ENCODE measurements around the gene RARB. TPM values are rescaled to one million over a fixed set of nuclear protein-coding genes. Genes with fewer than 3 reads are reported as not detected.

RARB gene
- total RNA-seq, 3 donors from 2014 or later, result 1.2 to 8.7 (median 1.9) TPM

DNA sequence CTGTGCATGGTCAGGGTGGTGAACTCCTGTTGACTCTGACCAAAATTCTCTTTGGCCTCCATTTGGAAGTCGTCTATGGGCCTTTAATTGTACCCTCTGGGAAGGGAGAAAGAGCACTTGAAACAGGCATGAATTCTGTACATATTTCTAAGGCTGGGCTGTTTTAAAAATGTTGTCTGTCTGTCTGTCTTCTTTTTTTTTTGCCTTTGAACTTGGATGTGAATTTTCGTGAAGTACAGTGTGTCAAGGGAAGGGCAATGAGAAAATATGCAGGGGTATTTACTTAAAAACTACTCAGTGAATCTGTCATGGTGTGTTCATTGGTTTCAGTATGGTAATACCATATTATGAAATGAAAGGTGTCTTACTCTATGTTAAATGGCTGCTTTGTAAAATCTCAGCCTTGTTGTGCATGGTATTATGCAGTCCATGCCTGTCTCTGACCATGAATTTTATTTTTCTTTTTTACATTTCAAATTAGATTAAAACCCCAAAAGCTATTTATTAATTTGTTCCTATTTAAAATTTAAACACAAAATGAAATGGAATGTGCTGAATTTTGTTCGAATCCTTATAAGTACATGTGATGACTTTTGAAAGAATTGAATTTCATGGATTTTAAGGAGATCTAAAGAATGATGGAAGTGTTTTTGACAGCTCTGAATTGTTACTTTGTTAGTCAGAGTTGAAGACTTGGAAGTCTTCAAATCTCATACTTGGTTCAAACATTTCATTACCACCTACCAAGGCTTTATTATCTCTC, 51.1 kb downstream of the RARB start:
- H3K4me3 ChIP-seq, result no peak overlapping the region
- DNase-seq, result no peak
- H3K9me3 ChIP-seq, result no peaks in the 10 kb centered on the region
- ATAC-seq, result no peak
- intact Hi-C loops (cut with DNase I, micrococcal nuclease), result no loop called here
- H3K4me1 ChIP-seq (ENCODE audit: low read depth), result no peaks in the 10 kb centered on the region
- H3K36me3 ChIP-seq (ENCODE audit: low read depth), result no peaks in the 10 kb centered on the region
- TF ChIP-seq, protein P1, sequence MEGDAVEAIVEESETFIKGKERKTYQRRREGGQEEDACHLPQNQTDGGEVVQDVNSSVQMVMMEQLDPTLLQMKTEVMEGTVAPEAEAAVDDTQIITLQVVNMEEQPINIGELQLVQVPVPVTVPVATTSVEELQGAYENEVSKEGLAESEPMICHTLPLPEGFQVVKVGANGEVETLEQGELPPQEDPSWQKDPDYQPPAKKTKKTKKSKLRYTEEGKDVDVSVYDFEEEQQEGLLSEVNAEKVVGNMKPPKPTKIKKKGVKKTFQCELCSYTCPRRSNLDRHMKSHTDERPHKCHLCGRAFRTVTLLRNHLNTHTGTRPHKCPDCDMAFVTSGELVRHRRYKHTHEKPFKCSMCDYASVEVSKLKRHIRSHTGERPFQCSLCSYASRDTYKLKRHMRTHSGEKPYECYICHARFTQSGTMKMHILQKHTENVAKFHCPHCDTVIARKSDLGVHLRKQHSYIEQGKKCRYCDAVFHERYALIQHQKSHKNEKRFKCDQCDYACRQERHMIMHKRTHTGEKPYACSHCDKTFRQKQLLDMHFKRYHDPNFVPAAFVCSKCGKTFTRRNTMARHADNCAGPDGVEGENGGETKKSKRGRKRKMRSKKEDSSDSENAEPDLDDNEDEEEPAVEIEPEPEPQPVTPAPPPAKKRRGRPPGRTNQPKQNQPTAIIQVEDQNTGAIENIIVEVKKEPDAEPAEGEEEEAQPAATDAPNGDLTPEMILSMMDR (IDR thresholded peaks at IDR 0.05), result no peak

- no peak for DNase-seq
- H3K4me3 ChIP-seq, result no peak overlapping the region
- intact Hi-C loops (cut with DNase I, micrococcal nuclease), result no loop called here
- no peak for ATAC-seq
- TF ChIP-seq, protein P1 (IDR thresholded peaks at IDR 0.05), result no peak
- H3K4me1 ChIP-seq (ENCODE audit: low read depth), result no peaks in the 10 kb centered on the region
- no peaks in the 10 kb centered on the region for H3K9me3 ChIP-seq
- no peaks in the 10 kb centered on the region for H3K36me3 ChIP-seq (ENCODE audit: low read depth)
These were observed 51.6 kb downstream of the RARB start for GRCh38 chr3:25479727-25480010.

DNA sequence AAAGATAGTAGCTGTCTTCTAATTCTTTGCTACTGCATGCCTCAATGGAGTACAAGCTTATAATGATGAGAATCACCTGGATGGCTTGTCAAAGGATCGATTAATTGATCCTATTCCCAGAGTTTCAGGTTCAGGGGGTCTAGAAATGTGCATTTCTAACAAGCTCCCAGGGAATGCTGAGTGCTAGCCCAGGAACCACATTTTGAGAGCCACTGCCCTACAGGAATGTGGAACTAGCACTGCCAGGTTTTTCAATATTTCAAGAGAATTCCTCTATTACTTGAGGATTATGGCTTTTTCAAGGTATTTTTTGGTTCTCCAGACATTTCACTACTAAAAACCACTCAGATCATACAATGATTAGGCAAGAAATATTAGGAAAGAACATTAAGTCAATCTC, 52.7 kb downstream of the RARB start:
- DNase-seq (no peak), ATAC-seq (no peak)
- intact Hi-C loops (cut with DNase I, micrococcal nuclease), result no loop called here
- TF ChIP-seq, protein P1 (IDR thresholded peaks at IDR 0.05), result no peak
- Histone ChIP-seq H3K4me1 (ENCODE audit: low read depth) (no peaks in the 10 kb centered on the region), H3K36me3 (ENCODE audit: low read depth) (no peaks in the 10 kb centered on the region), H3K9me3 (no peaks in the 10 kb centered on the region), H3K4me3 (no peak overlapping the region)

DNA sequence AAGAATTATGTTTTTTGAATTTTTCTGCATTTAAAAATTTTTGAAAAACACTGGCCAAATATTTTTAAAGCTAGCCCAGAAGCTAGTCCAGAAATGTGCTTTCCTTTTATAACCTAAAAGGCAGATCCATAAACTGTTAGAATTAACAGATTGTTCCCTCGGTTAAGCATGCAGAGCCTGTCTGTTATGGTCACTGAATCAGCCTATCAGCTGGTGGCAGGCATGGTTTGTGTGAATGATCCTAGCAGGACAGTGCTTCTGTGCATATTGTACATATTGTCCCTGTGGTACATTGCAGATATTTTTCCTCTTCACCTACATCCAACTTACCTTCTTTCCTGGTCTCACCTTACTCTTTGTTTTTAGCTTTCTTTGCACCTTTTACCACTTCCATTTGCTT, 53.3 kb downstream of the RARB start:
- intact Hi-C loops (cut with DNase I, micrococcal nuclease), result no loop called here
- no peak for DNase-seq
- Histone ChIP-seq H3K36me3 (ENCODE audit: low read depth) (no peaks in the 10 kb centered on the region), H3K9me3 (no peaks in the 10 kb centered on the region), H3K4me3 (no peak overlapping the region), H3K4me1 (ENCODE audit: low read depth) (no peaks in the 10 kb centered on the region)
- ATAC-seq, result no peak
- TF ChIP-seq, protein P1 (IDR thresholded peaks at IDR 0.05), result no peak

DNA sequence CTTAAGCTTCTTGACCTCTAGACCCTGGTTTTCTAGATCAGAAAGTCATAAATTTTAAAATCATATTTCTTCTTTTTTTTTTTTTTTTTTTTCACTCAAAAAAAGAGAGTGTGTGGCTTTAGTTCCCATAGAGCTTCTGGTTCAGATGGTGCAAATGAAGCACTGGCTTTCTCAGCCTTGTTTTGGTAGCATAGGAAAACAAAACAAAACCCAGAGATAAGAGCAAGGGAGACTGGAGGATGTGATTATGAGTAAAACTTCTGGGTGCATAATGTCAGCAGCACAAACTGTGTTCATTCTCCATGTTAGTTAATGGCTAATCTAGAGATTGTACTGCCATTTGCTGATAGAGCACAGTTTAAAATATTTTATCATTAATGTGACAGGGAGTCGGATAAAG, 55.4 kb downstream of the RARB start:
- TF ChIP-seq, protein P1 (IDR thresholded peaks at IDR 0.05), result no peak
- Histone ChIP-seq H3K36me3 (ENCODE audit: low read depth) (no peaks in the 10 kb centered on the region), H3K4me1 (ENCODE audit: low read depth) (no peaks in the 10 kb centered on the region), H3K4me3 (no peak overlapping the region), H3K9me3 (no peaks in the 10 kb centered on the region)
- intact Hi-C loops (cut with DNase I, micrococcal nuclease), result no loop called here
- ATAC-seq (no peak), DNase-seq (no peak)

GRCh38 chr3:25485673-25486072, 57.6 kb downstream of the RARB start:
- Histone ChIP-seq H3K9me3 (no peaks in the 10 kb centered on the region), H3K4me1 (ENCODE audit: low read depth) (no peaks in the 10 kb centered on the region), H3K36me3 (ENCODE audit: low read depth) (no peaks in the 10 kb centered on the region), H3K4me3 (no peak overlapping the region)
- ATAC-seq, result no peak
- DNase-seq, result no peak
- TF ChIP-seq, protein P1 (IDR thresholded peaks at IDR 0.05), result no peak
- intact Hi-C loops (cut with DNase I, micrococcal nuclease), result no loop called here
